Liver (tissue), 3 donors: ENCODE measurements around the gene NTM.

Source experiments
- CTCF ChIP-seq: fragments of 150-350 bp; IDR thresholded peaks from 2 replicates; pipeline ENCODE4 v1.5.1; 2017; ENCODE audit warnings: improper control_type of control experiment, low read depth, low read length; ENCODE audit not compliant: missing input control
- HNF4G ChIP-seq: IDR thresholded peaks from 2 replicates; pipeline ENCODE4 v1.6.1; 2016; ENCODE audit warnings: antibody characterized with exemption
- JUND ChIP-seq, 2 donors: IDR thresholded peaks; 2 replicates each; pipeline ENCODE4 v1.6.1; 2016; ENCODE audit warnings: antibody characterized with exemption in 2 of 2
- MAX ChIP-seq: IDR thresholded peaks from 2 replicates; pipeline ENCODE4 v1.6.1; 2016; ENCODE audit warnings: antibody characterized with exemption
- REST ChIP-seq: IDR thresholded peaks from 2 replicates; pipeline ENCODE4 v1.6.1; 2016; ENCODE audit warnings: antibody characterized with exemption, mild to moderate bottlenecking
- SP1 ChIP-seq: IDR thresholded peaks from 2 replicates; pipeline ENCODE4 v1.6.1; 2018; ENCODE audit warnings: antibody characterized with exemption, mild to moderate bottlenecking
- YY1 ChIP-seq: IDR thresholded peaks from 2 replicates; pipeline ENCODE4 v1.6.1; 2016; ENCODE audit warnings: antibody characterized with exemption, mild to moderate bottlenecking
- TF ChIP-seq, protein P1 (sequence below): IDR thresholded peaks from 2 replicates; pipeline ENCODE4 v1.6.1; 2016; ENCODE audit warnings: antibody characterized with exemption
- donor health status: healthy.
- donor health status: healthy.

- TF ChIP-seq JUND (IDR thresholded peaks at IDR 0.05) (no peak), CTCF (no peak), HNF4G (no peak), YY1 (no peak), MAX (no peak), REST (no peak), SP1 (no peak)
- TF ChIP-seq, protein P1, sequence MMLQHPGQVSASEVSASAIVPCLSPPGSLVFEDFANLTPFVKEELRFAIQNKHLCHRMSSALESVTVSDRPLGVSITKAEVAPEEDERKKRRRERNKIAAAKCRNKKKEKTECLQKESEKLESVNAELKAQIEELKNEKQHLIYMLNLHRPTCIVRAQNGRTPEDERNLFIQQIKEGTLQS, result no peak
Observed at GRCh38 chr11:132050577-132051165, 680.3 kb downstream of the NTM start.
